H9 (cell line): Measurements from ENCODE around the gene ZNF668. TPM values are rescaled to one million over a fixed set of nuclear protein-coding genes. Genes with fewer than 3 reads are reported as not detected.
A peak's percentile ranks its signal among the peaks of the same experiment; 100 is the strongest.

Experiments used
- DNase-seq: peaks from one replicate; pipeline ENCODE4 v3.0.0-alpha.2; 2017
- H2AFZ ChIP-seq: one replicate; pipeline ENCODE4 v1.6.1; 2013; ENCODE audit warnings: mild to moderate bottlenecking, low read length, control low read depth, moderate library complexity
- H2AK5ac ChIP-seq: 2 replicates; pipeline ENCODE4 v1.6.1; 2013; ENCODE audit warnings: low read length, control low read depth, mixed read lengths; ENCODE audit not compliant: insufficient read length
- H2BK120ac ChIP-seq: one replicate; pipeline ENCODE4 v1.6.1; 2013; ENCODE audit warnings: low read depth, mild to moderate bottlenecking, low read length, control low read depth, inconsistent platforms; ENCODE audit not compliant: poor library complexity, severe bottlenecking
- H2BK12ac ChIP-seq: 2 replicates; pipeline ENCODE4 v1.6.1; 2013; ENCODE audit warnings: low read length, control low read depth, mixed read lengths, low read depth; ENCODE audit not compliant: insufficient read length
- H2BK15ac ChIP-seq: 2 replicates; pipeline ENCODE4 v1.6.1; 2013; ENCODE audit warnings: low read depth, low read length, control low read depth
- H2BK20ac ChIP-seq: one replicate; pipeline ENCODE4 v1.6.1; 2013; ENCODE audit warnings: low read depth, mild to moderate bottlenecking, low read length, control low read depth, inconsistent platforms; ENCODE audit not compliant: poor library complexity, severe bottlenecking
- H2BK5ac ChIP-seq: 2 replicates; pipeline ENCODE4 v1.6.1; 2013; ENCODE audit warnings: low read length, control low read depth, mixed read lengths; ENCODE audit not compliant: insufficient read length
- H3K14ac ChIP-seq: 2 replicates; pipeline ENCODE4 v1.6.1; 2013; ENCODE audit warnings: low read length, control low read depth; ENCODE audit not compliant: insufficient read depth
- H3K18ac ChIP-seq: 2 replicates; pipeline ENCODE4 v1.6.1; 2013; ENCODE audit warnings: low read depth, mild to moderate bottlenecking, mixed read lengths, low read length, control low read depth; ENCODE audit not compliant: insufficient read length
- H3K23ac ChIP-seq: 2 replicates; pipeline ENCODE4 v1.6.1; 2013; ENCODE audit warnings: low read length, control low read depth, mixed read lengths, low read depth; ENCODE audit not compliant: insufficient read length
- H3K23me2 ChIP-seq: 2 replicates; pipeline ENCODE4 v1.6.1; 2013; ENCODE audit warnings: low read depth, mild to moderate bottlenecking, mixed read lengths, low read length, control low read depth; ENCODE audit not compliant: insufficient read length, poor library complexity, severe bottlenecking
- H3K27ac ChIP-seq: 2 replicates; pipeline ENCODE4 v1.5.1; 2013; ENCODE audit warnings: low read length, control low read depth, mixed read lengths, low read depth; ENCODE audit not compliant: insufficient read length
- H3K27me3 ChIP-seq: 2 replicates; pipeline ENCODE4 v1.6.1; 2013; ENCODE audit warnings: low read length, control low read depth, inconsistent platforms; ENCODE audit not compliant: insufficient read depth
- H3K4ac ChIP-seq: 2 replicates; pipeline ENCODE4 v1.6.1; 2013; ENCODE audit warnings: low read depth, mild to moderate bottlenecking, control low read depth, inconsistent platforms, low read length, moderate library complexity
- H3K4me1 ChIP-seq: 2 replicates; pipeline ENCODE4 v1.6.1; 2013; ENCODE audit warnings: low read length, control low read depth, inconsistent platforms; ENCODE audit not compliant: insufficient read depth
- H3K4me2 ChIP-seq: 2 replicates; pipeline ENCODE4 v1.6.1; 2013; ENCODE audit warnings: low read length, control low read depth, mixed read lengths; ENCODE audit not compliant: insufficient read length, insufficient read depth
- H3K56ac ChIP-seq: 2 replicates; pipeline ENCODE4 v1.6.1; 2013; ENCODE audit warnings: low read depth, mild to moderate bottlenecking, mixed read lengths, low read length, control low read depth; ENCODE audit not compliant: insufficient read length
- H3K79me1 ChIP-seq: 2 replicates; pipeline ENCODE4 v1.6.1; 2013; ENCODE audit warnings: low read depth, mild to moderate bottlenecking, moderate library complexity, low read length, control low read depth, inconsistent platforms; ENCODE audit not compliant: insufficient read depth, poor library complexity, severe bottlenecking
- H3K79me2 ChIP-seq: 2 replicates; pipeline ENCODE4 v1.6.1; 2013; ENCODE audit warnings: low read length, control low read depth, inconsistent platforms; ENCODE audit not compliant: insufficient read depth
- H3K9ac ChIP-seq: 2 replicates; pipeline ENCODE4 v1.6.1; 2013; ENCODE audit warnings: low read length, control low read depth, mixed read lengths; ENCODE audit not compliant: insufficient read length; ENCODE audit errors: extremely low read depth
- H3K9me3 ChIP-seq: one replicate; pipeline ENCODE4 v1.6.1; 2013; ENCODE audit warnings: low read depth, low read length, inconsistent platforms; ENCODE audit not compliant: control insufficient read depth
- H3T11ph ChIP-seq: one replicate; pipeline ENCODE4 v1.6.1; 2013; ENCODE audit warnings: mild to moderate bottlenecking, low read length, control low read depth, inconsistent platforms
- H4K20me1 ChIP-seq: one replicate; pipeline ENCODE4 v1.6.1; 2013; ENCODE audit not compliant: control insufficient read depth, insufficient read length, insufficient read depth
- H4K5ac ChIP-seq: 2 replicates; pipeline ENCODE4 v1.6.1; 2013; ENCODE audit warnings: low read depth, mild to moderate bottlenecking, mixed read lengths, low read length, control low read depth; ENCODE audit not compliant: insufficient read length
- H4K8ac ChIP-seq: replicated peaks from 2 replicates; pipeline ENCODE4 v1.6.1; 2013; ENCODE audit warnings: low read length, control low read depth, mixed read lengths, low read depth; ENCODE audit not compliant: insufficient read length
- H4K91ac ChIP-seq: 2 replicates; pipeline ENCODE4 v1.6.1; 2013; ENCODE audit warnings: low read depth, mild to moderate bottlenecking, moderate library complexity, mixed read lengths, low read length, control low read depth; ENCODE audit not compliant: insufficient read length
- H3K27ac Mint-ChIP-seq, 3 experiments: 2 replicates in 2 of 3; 3 replicates in 1 of 3; pipeline ENCODE4 v1.8.0; 2020 to 2021; ENCODE audit warnings: mixed read lengths in 3 of 3, mild to moderate bottlenecking in 1 of 3, moderate library complexity in 1 of 3
- H3K27me3 Mint-ChIP-seq: 2 replicates; pipeline ENCODE4 v1.8.0; 2021; ENCODE audit warnings: low read depth, mild to moderate bottlenecking, moderate library complexity, mixed read lengths
- H3K36me3 Mint-ChIP-seq, 3 experiments: 2 replicates in 2 of 3; 3 replicates in 1 of 3; pipeline ENCODE4 v1.8.0; 2020 to 2021; ENCODE audit warnings: low read depth in 3 of 3, mixed read lengths in 3 of 3; ENCODE audit not compliant: insufficient read depth in 1 of 3
- H3K4me1 Mint-ChIP-seq, 2 experiments: 2 replicates each; pipeline ENCODE4 v1.8.0; 2020; ENCODE audit warnings: mixed read lengths in 2 of 2
- H3K4me3 Mint-ChIP-seq, 2 experiments: 2 replicates in 1 of 2; 3 replicates in 1 of 2; pipeline ENCODE4 v1.8.0; 2020 to 2021; ENCODE audit warnings: mild to moderate bottlenecking in 2 of 2, mixed read lengths in 2 of 2, moderate library complexity in 1 of 2
- H3K9me3 Mint-ChIP-seq, 2 experiments: 2 replicates in 1 of 2; 3 replicates in 1 of 2; pipeline ENCODE4 v1.8.0; 2020; ENCODE audit warnings: mild to moderate bottlenecking in 2 of 2, mixed read lengths in 2 of 2, moderate library complexity in 1 of 2
- WGBS: extraction: QIAGEN DNeasy Blood & Tissue Kit; methylation state at CpG from one replicate; pipeline ENCODE4 v1.1.7; 2013; ENCODE audit warnings: missing lambda C conversion rate, low lambda C conversion rate, mixed read lengths; ENCODE audit not compliant: insufficient read length; ENCODE audit errors: extremely low coverage; 5-methylcytosine and 5-hydroxymethylcytosine counted together
- total RNA-seq: library from RNA; stranded (reverse); gene quantifications from 2 replicates; pipeline ENCODE4 v1.2.1, GENCODE V29; 2021
- TF ChIP-seq, protein P1 (sequence below): fragments of 200-600 bp; sonication (generic); conservative IDR thresholded peaks from 3 replicates; pipeline ENCODE4 v1.8.0; 2021; ENCODE audit warnings: antibody characterized with exemption, mild to moderate bottlenecking

ZNF668 gene
- total RNA-seq, 1 experiment from 2014 or later = 18.6 TPM

- H3K27ac ChIP-seq = no peak overlapping the region
- no CpG with 5 or more reads among the region's 8 CpGs for WGBS
- no peaks in the 10 kb centered on the region; a peak in 1 of 5 replicates for H3K9me3 Mint-ChIP-seq
Observed at GRCh38 chr16:31114468-31114867, 40.4 kb upstream of the ZNF668 start.

More at GRCh38 chr16:31114468-31114867, 40.4 kb upstream of the ZNF668 start:
- Mint-ChIP-seq H3K36me3 (peaks cover 24 to 46% (median 40%) of the 10 kb centered on the region in 3 experiments), H3K4me3 (peak overlapping the region in 1 of 2 experiments; percentile 45; a peak in 2 of 5 replicates), H3K4me1 (peaks cover 10 to 12% of the 10 kb centered on the region in 2 experiments), H3K27me3 (no peaks in the 10 kb centered on the region), H3K27ac (peak overlapping the region in 1 of 3 experiments; percentile 73; a peak in 1 of 7 replicates)
- Histone ChIP-seq H2AK5ac (no peak overlapping the region), H3K14ac (no peak overlapping the region), H3K56ac (no peak overlapping the region), H2BK15ac (no peak overlapping the region), H3K27me3 (no peaks in the 10 kb centered on the region; the same call in 1 of the 2 replicates), H4K5ac (no peak overlapping the region), H2BK12ac (no peak overlapping the region), H3K4ac (no peak overlapping the region), H3K9me3 (no peaks in the 10 kb centered on the region), H4K91ac (no peak overlapping the region), H4K8ac (no peak overlapping the region), H3K18ac (no peak overlapping the region), H2BK5ac (no peak overlapping the region), H2AFZ (no peak overlapping the region), H4K20me1 (no peaks in the 10 kb centered on the region), H3K79me1 (peaks cover 5% of the 10 kb centered on the region), H3K23ac (no peak overlapping the region), H3K4me1 (0 out of 2 replicates have a peak, but pooled peaks cover 2% of the 10 kb centered on the region), H2BK120ac (no peak overlapping the region), H3K4me2 (no peak overlapping the region), H3K79me2 (peaks cover 5% of the 10 kb centered on the region; the same call in 1 of the 2 replicates), H3T11ph (no peak overlapping the region), H3K9ac (no peak overlapping the region), H2BK20ac (no peak overlapping the region), H3K23me2 (no peaks in the 10 kb centered on the region)
- DNase-seq = no peak
- TF ChIP-seq, protein P1, sequence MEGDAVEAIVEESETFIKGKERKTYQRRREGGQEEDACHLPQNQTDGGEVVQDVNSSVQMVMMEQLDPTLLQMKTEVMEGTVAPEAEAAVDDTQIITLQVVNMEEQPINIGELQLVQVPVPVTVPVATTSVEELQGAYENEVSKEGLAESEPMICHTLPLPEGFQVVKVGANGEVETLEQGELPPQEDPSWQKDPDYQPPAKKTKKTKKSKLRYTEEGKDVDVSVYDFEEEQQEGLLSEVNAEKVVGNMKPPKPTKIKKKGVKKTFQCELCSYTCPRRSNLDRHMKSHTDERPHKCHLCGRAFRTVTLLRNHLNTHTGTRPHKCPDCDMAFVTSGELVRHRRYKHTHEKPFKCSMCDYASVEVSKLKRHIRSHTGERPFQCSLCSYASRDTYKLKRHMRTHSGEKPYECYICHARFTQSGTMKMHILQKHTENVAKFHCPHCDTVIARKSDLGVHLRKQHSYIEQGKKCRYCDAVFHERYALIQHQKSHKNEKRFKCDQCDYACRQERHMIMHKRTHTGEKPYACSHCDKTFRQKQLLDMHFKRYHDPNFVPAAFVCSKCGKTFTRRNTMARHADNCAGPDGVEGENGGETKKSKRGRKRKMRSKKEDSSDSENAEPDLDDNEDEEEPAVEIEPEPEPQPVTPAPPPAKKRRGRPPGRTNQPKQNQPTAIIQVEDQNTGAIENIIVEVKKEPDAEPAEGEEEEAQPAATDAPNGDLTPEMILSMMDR = no peak
